ENCODE measurements around the gene BIRC6.
A peak's percentile ranks its signal among the peaks of the same experiment; 100 is the strongest.
"Not testable (repeated sequence)": the region's sequence is repeated elsewhere in the genome, so short reads cannot be mapped to it uniquely, and the experiment has no call there.

Gene BIRC6

DNA sequence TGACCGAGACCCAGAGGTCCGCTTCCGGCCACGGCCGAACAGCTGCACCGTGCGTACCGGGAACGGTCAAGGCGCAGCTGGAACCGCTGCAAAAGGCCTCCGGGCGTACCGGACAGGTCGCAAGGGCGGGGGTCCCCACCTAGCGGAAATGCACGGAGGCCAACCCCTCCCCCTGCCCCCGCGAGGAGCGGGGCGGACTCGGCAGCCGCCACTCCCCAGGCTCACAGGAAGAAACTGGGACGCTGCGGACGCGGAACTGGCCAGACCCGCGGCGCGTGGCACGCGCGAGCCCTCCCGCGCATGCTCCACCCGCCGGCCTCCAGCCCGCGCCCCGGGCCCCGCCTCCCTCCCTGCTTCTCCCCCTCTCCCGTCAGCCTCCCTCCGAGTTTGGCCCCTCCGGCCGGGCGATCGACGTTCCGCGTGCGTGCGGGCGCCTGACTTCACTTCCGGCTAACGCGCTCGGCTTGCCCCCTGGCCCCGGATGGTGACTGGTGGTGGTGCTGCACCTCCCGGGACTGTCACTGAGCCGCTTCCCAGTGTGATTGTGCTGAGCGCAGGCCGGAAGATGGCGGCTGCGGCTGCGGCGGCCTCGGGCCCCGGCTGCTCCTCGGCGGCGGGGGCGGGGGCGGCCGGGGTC is at the start of gene BIRC6:
Gene BIRC6 (plus strand): TSS at position 343 of the 637 bp plus-strand sequence. CDS start 139 bp downstream, at position 482.
- DNase-seq (ENCODE audit: low read depth, low spot score) = peak; percentile 90

DNA sequence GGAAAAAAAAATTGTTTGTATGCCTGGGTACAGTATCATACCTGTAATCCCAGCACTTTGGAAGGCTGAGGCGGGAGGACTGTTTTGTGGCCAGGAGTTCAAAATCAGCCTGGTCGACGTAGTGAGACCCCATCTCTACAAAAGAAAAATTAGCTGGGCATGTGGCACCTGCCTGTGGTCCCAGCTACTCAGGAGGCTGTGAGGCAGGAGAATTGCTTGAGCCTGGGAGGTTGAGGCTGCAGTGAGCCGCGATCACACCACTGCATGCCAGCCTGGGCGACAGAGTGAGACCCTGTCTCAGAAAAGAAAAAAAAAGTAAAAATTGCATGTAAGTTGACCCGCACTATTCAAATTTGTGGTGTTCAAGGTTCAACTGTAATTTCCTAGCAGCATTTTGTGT is 46.2 kb upstream of the BIRC6 start:
- no peak for DNase-seq (ENCODE audit: low read depth, low spot score)

DNA sequence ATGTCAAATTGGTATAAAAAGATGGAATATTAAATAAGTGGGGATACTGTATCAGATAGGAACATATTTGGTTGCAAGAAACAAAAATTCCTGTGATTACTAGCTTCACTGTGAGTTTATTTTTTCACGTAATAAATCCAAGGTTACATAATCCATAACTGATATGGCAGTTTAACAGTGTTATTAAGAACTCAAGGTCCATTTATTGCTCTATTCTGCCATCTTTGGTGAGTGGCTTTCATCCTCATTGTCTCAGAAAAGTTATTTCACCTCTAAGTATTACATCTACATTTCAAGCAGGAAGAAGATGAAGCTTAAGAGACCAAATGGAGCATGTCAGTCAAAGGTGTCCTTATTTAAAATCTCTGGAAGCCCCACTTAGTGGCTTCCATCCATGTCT is 41.9 kb upstream of the BIRC6 start:
- DNase-seq (ENCODE audit: low read depth, low spot score) = no peak

- DNase-seq (ENCODE audit: low read depth, low spot score) = not testable (repeated sequence)
Observed at GRCh38 chr2:32328679-32329078, 28.1 kb upstream of the BIRC6 start.

DNA sequence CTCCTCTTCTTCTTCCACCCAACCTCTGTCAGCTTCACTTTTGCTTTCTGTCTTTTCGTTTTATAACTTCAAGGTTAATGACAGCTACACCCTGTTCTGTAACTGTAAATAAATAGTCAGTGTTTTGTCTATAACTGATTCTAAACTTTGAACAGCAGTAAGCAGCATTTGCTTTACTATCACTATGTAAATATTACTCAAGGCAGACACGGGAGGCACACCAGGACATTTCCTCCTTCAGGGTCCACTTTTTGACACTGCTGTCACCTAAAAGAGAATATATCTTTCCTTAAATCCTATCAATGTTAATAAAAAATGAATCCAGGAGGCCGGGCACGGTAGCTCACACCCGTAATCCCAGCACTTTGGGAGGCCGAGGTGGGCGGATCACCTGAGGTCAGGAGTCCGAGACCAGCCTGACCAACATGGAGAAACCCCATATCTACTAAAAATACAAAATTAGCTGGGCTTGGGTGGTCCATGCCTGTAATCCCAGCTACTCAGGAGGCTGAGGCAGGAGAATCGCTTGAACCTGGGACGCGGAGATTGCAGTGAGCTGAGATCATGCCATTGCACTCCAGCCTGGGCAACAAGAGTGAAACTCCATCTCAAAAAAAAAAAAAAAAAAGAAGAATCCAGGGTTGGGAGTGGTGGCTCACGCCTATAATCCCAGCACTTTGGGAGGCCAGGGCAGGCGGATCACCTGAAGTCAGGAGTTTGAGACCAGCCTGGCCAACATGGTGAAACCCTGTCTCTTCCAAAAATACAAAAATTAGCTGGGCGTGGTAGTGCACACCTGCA is 27.4 kb upstream of the BIRC6 start:
- DNase-seq (ENCODE audit: low read depth, low spot score) = not testable (repeated sequence)

DNA sequence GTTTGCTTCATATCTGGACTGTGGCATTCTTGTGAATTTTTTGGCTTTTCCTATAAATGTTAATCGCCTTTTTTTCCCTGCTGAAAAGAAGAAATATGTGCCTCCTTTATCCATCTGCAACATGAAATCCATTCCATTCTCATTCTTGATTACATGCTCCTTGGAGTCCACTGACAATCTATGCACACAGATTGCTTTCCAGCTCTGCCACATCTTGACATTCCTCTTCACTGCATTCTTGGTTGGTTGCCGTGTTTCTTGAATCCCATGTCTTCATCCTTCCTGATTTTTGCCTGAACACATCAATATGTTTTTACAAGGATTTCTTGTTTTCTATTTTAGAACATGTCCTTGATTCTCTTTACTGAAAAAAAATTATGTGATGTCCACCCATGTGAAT is 26.7 kb upstream of the BIRC6 start:
- DNase-seq (ENCODE audit: low read depth, low spot score) = no peak

GRCh38 chr2:32342801-32343200 is 14.0 kb upstream of the BIRC6 start:
- no peak for DNase-seq (ENCODE audit: low read depth, low spot score)

DNA sequence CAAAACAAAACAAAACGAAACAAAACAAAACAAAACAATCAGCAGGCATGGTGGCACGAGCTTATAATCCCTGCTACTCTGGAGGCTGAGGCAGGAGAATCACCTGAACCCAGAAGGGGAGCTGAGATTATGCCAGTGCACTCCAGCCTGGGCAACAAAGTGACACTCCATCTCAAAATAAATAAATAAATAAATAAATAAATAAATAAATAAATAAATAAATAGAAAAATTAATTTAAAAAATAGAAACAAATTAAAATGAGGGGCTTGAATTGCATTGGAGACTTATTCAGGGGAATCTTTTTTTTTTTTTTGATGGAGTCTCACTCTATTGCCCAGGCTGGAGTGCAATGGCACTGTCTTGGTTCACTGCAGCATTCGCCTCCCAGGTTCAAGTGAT is 6.0 kb upstream of the BIRC6 start:
- DNase-seq (ENCODE audit: low read depth, low spot score) = not testable (repeated sequence)

DNA sequence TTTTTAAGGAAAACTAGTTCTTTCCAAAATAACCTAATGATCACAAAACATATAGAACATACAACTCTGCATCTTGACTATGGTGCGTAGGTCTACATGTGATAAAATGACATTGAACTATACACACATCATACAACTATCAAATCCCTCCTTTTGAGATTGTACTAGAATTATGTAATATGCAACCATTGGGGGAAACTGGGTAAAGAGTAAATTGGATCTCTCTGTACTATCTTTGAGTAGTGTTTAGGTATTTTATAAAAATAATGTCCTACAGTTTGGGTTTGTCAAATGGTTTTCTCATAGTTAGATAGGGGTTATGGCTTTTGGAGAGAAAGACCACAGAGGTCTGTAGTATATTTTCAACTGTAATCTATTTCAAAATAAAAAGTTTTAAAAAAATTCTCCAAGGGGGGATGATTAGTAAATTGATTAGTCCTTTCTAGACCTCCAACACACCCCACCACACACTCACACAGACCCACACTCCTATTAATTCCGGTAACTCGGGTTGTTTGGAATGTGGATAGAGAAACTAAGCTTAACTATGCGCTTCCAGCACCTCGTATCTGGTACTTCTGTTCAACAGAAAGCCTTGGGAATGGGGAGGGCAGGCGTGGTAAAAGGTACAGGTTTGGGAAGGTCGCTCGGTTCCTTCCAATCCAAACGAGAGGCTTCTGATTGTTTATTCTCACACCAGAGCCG is 695 bp upstream of the BIRC6 start:
- DNase-seq (ENCODE audit: low read depth, low spot score) = no peak

DNA sequence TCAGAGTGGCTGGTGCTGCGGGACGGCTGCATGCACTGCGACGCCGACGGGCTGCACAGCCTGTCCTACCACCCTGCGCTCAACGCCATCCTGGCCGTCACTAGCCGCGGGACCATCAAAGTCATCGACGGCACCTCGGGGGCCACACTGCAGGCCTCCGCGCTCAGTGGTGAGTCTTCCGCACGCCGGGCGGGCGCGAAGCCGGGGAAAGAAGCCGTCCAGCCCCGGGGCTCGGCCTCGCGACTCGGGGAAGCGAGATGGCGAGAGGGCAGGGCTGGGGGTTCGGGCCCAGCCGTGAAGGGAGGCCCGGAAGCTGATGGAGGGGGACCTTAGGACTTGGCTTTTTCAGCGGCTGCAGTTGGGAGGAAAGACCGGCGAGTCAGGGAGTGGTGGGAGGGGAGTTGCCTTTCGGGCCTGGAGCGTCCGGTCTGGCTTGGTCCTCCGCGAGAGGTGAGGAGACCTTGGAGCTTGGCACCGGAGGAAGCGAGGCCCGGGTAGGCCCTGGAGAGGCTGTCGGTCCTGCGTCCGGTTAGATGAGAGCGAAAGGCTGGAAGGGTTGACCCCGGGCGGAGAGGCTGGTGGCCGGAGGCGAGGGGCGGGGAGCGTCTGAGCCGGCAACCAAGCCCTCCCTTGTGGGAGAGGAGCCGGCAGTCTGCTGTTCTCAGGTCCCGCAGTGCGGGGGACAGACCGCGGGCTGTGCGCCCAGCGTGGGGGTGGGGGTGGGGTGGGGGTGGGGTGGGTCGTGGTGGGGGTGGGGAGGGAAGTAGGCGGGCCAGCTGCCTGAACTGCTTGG is 691 bp downstream of the BIRC6 start:
- DNase-seq (ENCODE audit: low read depth, low spot score) = no peak

GRCh38 chr2:32358111-32358482 is 1.3 kb downstream of the BIRC6 start:
- no peak for DNase-seq (ENCODE audit: low read depth, low spot score)

DNA sequence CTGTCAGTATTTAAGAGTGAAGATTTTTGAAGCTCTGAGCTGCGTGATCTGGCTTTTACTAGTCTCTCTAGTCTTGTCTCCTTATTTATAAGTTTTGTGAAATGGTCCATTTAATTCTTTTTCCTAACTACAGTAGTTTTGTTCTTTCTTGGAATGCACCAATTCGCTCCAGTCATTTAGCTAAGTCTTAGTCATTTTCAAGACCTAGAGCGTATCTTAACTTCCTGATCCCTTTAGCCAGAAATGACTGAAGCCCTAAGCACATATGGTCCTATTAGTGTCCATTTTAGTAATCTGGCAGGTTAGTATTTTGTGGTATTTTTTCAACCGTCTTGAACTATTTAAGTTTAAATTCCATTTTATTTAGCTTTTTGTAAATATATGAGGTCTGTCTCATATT is 3.6 kb downstream of the BIRC6 start:
- no peak for DNase-seq (ENCODE audit: low read depth, low spot score)

- DNase-seq (ENCODE audit: low read depth, low spot score) = not testable (repeated sequence)
Observed at GRCh38 chr2:32362997-32363396, 6.2 kb downstream of the BIRC6 start.

- no peak for DNase-seq (ENCODE audit: low read depth, low spot score)
Observed at GRCh38 chr2:32363597-32363996, 6.8 kb downstream of the BIRC6 start.

DNA sequence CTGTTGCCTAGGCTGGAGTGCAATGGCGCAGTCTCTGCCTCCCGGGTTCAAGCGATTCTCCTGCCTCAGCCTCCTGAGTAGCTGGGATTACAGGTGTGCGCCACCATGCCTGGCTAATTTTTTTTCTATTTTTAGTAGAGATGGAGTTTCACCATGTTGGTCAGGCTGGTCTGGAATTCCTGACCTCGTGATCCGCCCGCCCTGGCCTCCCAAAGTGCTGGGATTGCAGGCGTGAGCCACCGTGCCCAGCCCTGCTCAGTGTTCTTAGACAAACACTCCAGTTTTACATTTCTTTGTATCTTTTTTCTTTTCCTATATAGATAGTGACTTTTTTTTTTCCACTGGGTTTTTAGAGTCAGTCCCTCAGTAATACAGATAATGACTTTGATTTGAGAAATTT is 7.5 kb downstream of the BIRC6 start:
- not testable (repeated sequence) for DNase-seq (ENCODE audit: low read depth, low spot score)

GRCh38 chr2:32365679-32366078 is 8.9 kb downstream of the BIRC6 start:
- not testable (repeated sequence) for DNase-seq (ENCODE audit: low read depth, low spot score)

GRCh38 chr2:32366595-32366994 is 9.8 kb downstream of the BIRC6 start:
- DNase-seq (ENCODE audit: low read depth, low spot score) = no peak

DNA sequence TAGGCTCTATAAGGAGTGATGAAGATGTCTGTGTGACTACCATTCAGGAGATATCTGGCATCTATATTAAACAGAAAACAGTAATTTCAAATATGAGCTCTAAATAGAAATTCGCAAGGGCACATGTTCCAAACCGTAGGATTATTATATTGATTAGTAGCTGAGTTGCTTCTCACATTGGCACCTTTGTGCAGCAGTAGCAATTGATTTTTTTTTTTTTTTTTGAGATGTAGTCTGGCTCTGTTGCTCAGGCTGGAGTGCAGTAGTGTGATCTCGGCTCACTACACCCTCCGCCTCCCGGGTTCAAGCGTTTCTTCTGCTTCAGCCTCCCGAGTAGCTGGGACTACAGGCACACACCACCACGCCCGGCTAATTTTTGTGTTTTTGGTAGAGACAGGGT is 12.4 kb downstream of the BIRC6 start:
- DNase-seq (ENCODE audit: low read depth, low spot score) = no peak

DNA sequence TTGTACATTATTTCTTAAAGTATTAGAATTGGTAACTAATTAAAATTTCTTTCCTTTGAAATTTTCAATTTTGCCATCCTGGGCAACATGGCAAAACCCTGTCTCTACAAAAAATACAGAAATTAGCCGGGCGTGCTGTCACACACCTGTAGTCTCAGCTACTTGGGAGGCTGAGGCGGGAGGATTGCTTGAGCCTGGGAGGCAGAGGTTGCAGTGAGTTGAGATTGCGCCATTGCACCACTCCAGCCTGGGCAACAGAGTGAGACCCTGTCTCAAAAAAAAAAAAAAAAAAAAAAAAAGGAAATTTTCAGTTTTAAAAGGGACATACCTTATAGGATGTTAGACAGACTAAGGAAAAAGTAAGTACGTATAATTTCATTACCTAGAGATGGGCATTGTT is 14.1 kb downstream of the BIRC6 start:
- DNase-seq (ENCODE audit: low read depth, low spot score) = not testable (repeated sequence)

DNA sequence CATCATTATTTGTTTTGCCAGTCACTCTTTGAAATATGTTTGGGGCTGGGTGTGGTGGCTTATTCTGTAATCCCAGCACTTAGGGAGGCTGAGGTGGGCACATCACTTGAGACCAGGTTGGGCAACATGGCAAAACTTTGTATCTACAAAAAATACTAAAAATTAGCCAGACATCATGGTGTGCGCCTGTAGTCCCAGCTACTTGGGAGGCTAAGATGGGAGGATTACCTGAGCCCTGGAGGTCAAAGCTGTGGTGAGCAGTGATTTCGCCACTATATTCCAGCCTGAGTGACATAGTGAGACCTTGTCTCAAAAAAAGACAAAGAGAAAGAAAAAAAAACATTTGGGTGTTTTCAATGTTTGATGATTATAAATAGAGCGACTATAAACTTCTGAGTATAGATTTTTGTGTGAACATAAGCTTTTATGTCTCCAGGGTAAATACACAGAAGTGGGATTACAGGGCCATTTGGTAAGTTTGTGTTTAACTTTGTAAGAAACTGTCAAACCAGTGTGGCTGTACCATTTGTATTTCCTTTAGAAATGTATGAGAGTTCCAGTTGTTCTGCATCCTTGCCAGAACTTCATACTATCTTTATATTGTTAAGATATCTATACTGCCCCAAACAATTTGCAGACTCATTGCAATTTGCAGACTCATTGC is 15.8 kb downstream of the BIRC6 start:
- DNase-seq (ENCODE audit: low read depth, low spot score) = no peak

GRCh38 chr2:32375228-32375892 is 18.5 kb downstream of the BIRC6 start:
- DNase-seq (ENCODE audit: low read depth, low spot score) = no peak
